Measurements from ENCODE around the gene NSD1. TPM values are rescaled to one million over a fixed set of nuclear protein-coding genes. Genes with fewer than 3 reads are reported as not detected.

The NSD1 gene
- total and polyA plus RNA-seq, 2 of the 8 experiments (the other 6 are each of a cell fraction or from before 2014, with no cell fraction given): 22.8 to 168 TPM

DNA sequence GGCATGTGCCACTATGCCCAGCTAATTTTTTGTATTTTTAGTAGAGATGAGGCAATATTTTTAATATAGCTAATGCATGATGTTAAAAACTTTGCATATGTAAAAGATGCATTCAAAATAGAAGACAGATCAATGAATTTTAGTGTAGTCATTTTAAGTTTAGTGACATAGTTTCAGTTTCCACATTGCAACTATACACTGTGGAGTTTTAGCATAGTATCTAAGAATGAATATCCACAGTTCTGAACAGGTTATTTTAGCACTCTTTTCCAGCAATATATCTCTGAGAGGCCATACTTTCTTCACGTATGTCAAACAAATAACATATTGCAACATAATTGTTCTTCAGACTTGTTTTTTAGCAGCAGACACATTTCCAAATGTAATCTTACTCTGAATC is 130.6 kb downstream of the NSD1 start (continued):
- TF ChIP-seq, protein P1, sequence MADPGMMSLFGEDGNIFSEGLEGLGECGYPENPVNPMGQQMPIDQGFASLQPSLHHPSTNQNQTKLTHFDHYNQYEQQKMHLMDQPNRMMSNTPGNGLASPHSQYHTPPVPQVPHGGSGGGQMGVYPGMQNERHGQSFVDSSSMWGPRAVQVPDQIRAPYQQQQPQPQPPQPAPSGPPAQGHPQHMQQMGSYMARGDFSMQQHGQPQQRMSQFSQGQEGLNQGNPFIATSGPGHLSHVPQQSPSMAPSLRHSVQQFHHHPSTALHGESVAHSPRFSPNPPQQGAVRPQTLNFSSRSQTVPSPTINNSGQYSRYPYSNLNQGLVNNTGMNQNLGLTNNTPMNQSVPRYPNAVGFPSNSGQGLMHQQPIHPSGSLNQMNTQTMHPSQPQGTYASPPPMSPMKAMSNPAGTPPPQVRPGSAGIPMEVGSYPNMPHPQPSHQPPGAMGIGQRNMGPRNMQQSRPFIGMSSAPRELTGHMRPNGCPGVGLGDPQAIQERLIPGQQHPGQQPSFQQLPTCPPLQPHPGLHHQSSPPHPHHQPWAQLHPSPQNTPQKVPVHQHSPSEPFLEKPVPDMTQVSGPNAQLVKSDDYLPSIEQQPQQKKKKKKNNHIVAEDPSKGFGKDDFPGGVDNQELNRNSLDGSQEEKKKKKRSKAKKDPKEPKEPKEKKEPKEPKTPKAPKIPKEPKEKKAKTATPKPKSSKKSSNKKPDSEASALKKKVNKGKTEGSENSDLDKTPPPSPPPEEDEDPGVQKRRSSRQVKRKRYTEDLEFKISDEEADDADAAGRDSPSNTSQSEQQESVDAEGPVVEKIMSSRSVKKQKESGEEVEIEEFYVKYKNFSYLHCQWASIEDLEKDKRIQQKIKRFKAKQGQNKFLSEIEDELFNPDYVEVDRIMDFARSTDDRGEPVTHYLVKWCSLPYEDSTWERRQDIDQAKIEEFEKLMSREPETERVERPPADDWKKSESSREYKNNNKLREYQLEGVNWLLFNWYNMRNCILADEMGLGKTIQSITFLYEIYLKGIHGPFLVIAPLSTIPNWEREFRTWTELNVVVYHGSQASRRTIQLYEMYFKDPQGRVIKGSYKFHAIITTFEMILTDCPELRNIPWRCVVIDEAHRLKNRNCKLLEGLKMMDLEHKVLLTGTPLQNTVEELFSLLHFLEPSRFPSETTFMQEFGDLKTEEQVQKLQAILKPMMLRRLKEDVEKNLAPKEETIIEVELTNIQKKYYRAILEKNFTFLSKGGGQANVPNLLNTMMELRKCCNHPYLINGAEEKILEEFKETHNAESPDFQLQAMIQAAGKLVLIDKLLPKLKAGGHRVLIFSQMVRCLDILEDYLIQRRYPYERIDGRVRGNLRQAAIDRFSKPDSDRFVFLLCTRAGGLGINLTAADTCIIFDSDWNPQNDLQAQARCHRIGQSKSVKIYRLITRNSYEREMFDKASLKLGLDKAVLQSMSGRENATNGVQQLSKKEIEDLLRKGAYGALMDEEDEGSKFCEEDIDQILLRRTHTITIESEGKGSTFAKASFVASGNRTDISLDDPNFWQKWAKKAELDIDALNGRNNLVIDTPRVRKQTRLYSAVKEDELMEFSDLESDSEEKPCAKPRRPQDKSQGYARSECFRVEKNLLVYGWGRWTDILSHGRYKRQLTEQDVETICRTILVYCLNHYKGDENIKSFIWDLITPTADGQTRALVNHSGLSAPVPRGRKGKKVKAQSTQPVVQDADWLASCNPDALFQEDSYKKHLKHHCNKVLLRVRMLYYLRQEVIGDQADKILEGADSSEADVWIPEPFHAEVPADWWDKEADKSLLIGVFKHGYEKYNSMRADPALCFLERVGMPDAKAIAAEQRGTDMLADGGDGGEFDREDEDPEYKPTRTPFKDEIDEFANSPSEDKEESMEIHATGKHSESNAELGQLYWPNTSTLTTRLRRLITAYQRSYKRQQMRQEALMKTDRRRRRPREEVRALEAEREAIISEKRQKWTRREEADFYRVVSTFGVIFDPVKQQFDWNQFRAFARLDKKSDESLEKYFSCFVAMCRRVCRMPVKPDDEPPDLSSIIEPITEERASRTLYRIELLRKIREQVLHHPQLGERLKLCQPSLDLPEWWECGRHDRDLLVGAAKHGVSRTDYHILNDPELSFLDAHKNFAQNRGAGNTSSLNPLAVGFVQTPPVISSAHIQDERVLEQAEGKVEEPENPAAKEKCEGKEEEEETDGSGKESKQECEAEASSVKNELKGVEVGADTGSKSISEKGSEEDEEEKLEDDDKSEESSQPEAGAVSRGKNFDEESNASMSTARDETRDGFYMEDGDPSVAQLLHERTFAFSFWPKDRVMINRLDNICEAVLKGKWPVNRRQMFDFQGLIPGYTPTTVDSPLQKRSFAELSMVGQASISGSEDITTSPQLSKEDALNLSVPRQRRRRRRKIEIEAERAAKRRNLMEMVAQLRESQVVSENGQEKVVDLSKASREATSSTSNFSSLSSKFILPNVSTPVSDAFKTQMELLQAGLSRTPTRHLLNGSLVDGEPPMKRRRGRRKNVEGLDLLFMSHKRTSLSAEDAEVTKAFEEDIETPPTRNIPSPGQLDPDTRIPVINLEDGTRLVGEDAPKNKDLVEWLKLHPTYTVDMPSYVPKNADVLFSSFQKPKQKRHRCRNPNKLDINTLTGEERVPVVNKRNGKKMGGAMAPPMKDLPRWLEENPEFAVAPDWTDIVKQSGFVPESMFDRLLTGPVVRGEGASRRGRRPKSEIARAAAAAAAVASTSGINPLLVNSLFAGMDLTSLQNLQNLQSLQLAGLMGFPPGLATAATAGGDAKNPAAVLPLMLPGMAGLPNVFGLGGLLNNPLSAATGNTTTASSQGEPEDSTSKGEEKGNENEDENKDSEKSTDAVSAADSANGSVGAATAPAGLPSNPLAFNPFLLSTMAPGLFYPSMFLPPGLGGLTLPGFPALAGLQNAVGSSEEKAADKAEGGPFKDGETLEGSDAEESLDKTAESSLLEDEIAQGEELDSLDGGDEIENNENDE (IDR thresholded peaks at IDR 0.05; ENCODE audit: insufficient replicate concordance, low read length): no peak
- TF ChIP-seq MAFK (IDR thresholded peaks at IDR 0.05; ENCODE audit: low read depth, low read length): no peak
- no peak for TF ChIP-seq ATF3 (IDR thresholded peaks at IDR 0.05; ENCODE audit: insufficient read depth, low read depth, low read length)
